ENCODE measurements around the gene ABLIM1.

Gene ABLIM1

GRCh38 chr10:114405011-114405350 is 253.1 kb downstream of the ABLIM1 start:
- no peak overlapping the region for H3K27ac ChIP-seq (ENCODE audit: low read length)
- H3K9ac ChIP-seq (ENCODE audit: low read length), result no peak overlapping the region
- H3K27me3 ChIP-seq (ENCODE audit: low read depth, low read length), result peaks cover 6% of the 10 kb centered on the region; the same call in 1 of the 2 replicates
- no peaks in the 10 kb centered on the region for H4K20me1 ChIP-seq (ENCODE audit: insufficient read depth, low read length)
- no peaks in the 10 kb centered on the region for H3K36me3 ChIP-seq (replicated peaks; ENCODE audit: low read depth, low read length)
- TF ChIP-seq CTCF (IDR thresholded peaks at IDR 0.05; ENCODE audit: low read depth, low read length) (no peak), EZH2phosphoT487 (IDR thresholded peaks at IDR 0.05; ENCODE audit: low read depth) (no peak)
- no peaks in the 10 kb centered on the region for H3K4me1 ChIP-seq (ENCODE audit: low read length)
- no peaks in the 10 kb centered on the region for H3K79me2 ChIP-seq (ENCODE audit: low read length)
- H3K4me2 ChIP-seq (ENCODE audit: low read length), result no peak overlapping the region
- no peak overlapping the region for H3K4me3 ChIP-seq (ENCODE audit: low read length)
- no peaks in the 10 kb centered on the region for H3K9me3 ChIP-seq (ENCODE audit: insufficient read depth, low read length)
- H2AFZ ChIP-seq (ENCODE audit: low read depth, low read length), result no peak overlapping the region

- no peaks in the 10 kb centered on the region for H4K20me1 ChIP-seq (ENCODE audit: insufficient read depth, low read length)
- no peak within 1 kb of the TSS for H3K4me3 ChIP-seq (ENCODE audit: low read length)
- H2AFZ ChIP-seq (ENCODE audit: low read depth, low read length), result no peak within 1 kb of the TSS
- no peak within 1 kb of the TSS for H3K27ac ChIP-seq (ENCODE audit: low read length)
- H3K36me3 ChIP-seq (replicated peaks; ENCODE audit: low read depth, low read length), result no peaks in the 10 kb centered on the region
- no peaks in the 10 kb centered on the region for H3K79me2 ChIP-seq (ENCODE audit: low read length)
- no peak within 1 kb of the TSS for H3K4me2 ChIP-seq (ENCODE audit: low read length)
- H3K9me3 ChIP-seq (ENCODE audit: insufficient read depth, low read length), result no peaks in the 10 kb centered on the region
- H3K9ac ChIP-seq (ENCODE audit: low read length), result no peak within 1 kb of the TSS
- no peaks in the 10 kb centered on the region for H3K4me1 ChIP-seq (ENCODE audit: low read length)
- H3K27me3 ChIP-seq (ENCODE audit: low read depth, low read length), result peaks cover 6% of the 10 kb centered on the region; the same call in 1 of the 2 replicates
- TF ChIP-seq CTCF (IDR thresholded peaks at IDR 0.05; ENCODE audit: low read depth, low read length), result no peak
- TF ChIP-seq EZH2phosphoT487 (IDR thresholded peaks at IDR 0.05; ENCODE audit: low read depth), result no peak
These were observed 253.7 kb downstream of the ABLIM1 start, which contains the start of gene AFAP1L2 for GRCh38 chr10:114404171-114405010. AFAP1L2 (minus strand) TSS chr10:114404502; CDS start chr10:114404455, 47 bp downstream.

GRCh38 chr10:114403541-114404161 is 254.4 kb downstream of the ABLIM1 start:
- Histone ChIP-seq H3K27ac (ENCODE audit: low read length) (no peak overlapping the region), H3K36me3 (replicated peaks; ENCODE audit: low read depth, low read length) (no peaks in the 10 kb centered on the region), H3K4me1 (ENCODE audit: low read length) (no peaks in the 10 kb centered on the region), H4K20me1 (ENCODE audit: insufficient read depth, low read length) (no peaks in the 10 kb centered on the region), H3K27me3 (ENCODE audit: low read depth, low read length) (peaks cover 6% of the 10 kb centered on the region; the same call in 1 of the 2 replicates), H3K9ac (ENCODE audit: low read length) (no peak overlapping the region), H2AFZ (ENCODE audit: low read depth, low read length) (no peak overlapping the region), H3K4me2 (ENCODE audit: low read length) (no peak overlapping the region), H3K4me3 (ENCODE audit: low read length) (no peak overlapping the region), H3K9me3 (ENCODE audit: insufficient read depth, low read length) (no peaks in the 10 kb centered on the region), H3K79me2 (ENCODE audit: low read length) (no peaks in the 10 kb centered on the region)
- no peak for TF ChIP-seq EZH2phosphoT487 (IDR thresholded peaks at IDR 0.05; ENCODE audit: low read depth)
- TF ChIP-seq CTCF (IDR thresholded peaks at IDR 0.05; ENCODE audit: low read depth, low read length), result no peak

GRCh38 chr10:114402871-114403540 is 255.1 kb downstream of the ABLIM1 start:
- H3K36me3 ChIP-seq (replicated peaks; ENCODE audit: low read depth, low read length), result no peaks in the 10 kb centered on the region
- no peak overlapping the region for H2AFZ ChIP-seq (ENCODE audit: low read depth, low read length)
- H3K4me2 ChIP-seq (ENCODE audit: low read length), result no peak overlapping the region

More at GRCh38 chr10:114402871-114403540, 255.1 kb downstream of the ABLIM1 start:
- H4K20me1 ChIP-seq (ENCODE audit: insufficient read depth, low read length), result no peaks in the 10 kb centered on the region
- H3K27ac ChIP-seq (ENCODE audit: low read length), result no peak overlapping the region
- peaks cover 6% of the 10 kb centered on the region; the same call in 1 of the 2 replicates for H3K27me3 ChIP-seq (ENCODE audit: low read depth, low read length)
- H3K9me3 ChIP-seq (ENCODE audit: insufficient read depth, low read length), result no peaks in the 10 kb centered on the region
- H3K4me1 ChIP-seq (ENCODE audit: low read length), result no peaks in the 10 kb centered on the region
- H3K79me2 ChIP-seq (ENCODE audit: low read length), result no peaks in the 10 kb centered on the region
- no peak for TF ChIP-seq CTCF (IDR thresholded peaks at IDR 0.05; ENCODE audit: low read depth, low read length)
- TF ChIP-seq EZH2phosphoT487 (IDR thresholded peaks at IDR 0.05; ENCODE audit: low read depth), result no peak
- H3K9ac ChIP-seq (ENCODE audit: low read length), result no peak overlapping the region
- H3K4me3 ChIP-seq (ENCODE audit: low read length), result no peak overlapping the region
